8988T (cell line): Measurements from ENCODE around the gene JAM3.

ENCODE experiments used
- DNase-seq: peaks from one replicate; pipeline ENCODE4 v3.0.0; 2011

Gene JAM3

GRCh38 chr11:134039726-134040385, 29.0 kb upstream of the JAM3 start:
- DNase-seq: no peak

- DNase-seq: no peak
These were observed 28.2 kb upstream of the JAM3 start for GRCh38 chr11:134040386-134041302.

GRCh38 chr11:134041349-134041748, 27.5 kb upstream of the JAM3 start:
- DNase-seq: no peak

- no peak for DNase-seq
These were observed 26.8 kb upstream of the JAM3 start for GRCh38 chr11:134041791-134042696.

- no peak for DNase-seq
These were observed 25.0 kb upstream of the JAM3 start for GRCh38 chr11:134043821-134044420.

- no peak for DNase-seq
These were observed 24.2 kb upstream of the JAM3 start for GRCh38 chr11:134044514-134045284.

GRCh38 chr11:134045799-134046635, 22.9 kb upstream of the JAM3 start:
- DNase-seq: peak; percentile 61

- DNase-seq: no peak
These were observed 22.0 kb upstream of the JAM3 start for GRCh38 chr11:134046681-134047449.

GRCh38 chr11:134047586-134047999, 21.3 kb upstream of the JAM3 start:
- DNase-seq: no peak

GRCh38 chr11:134048028-134048427, 20.8 kb upstream of the JAM3 start:
- no peak for DNase-seq

- no peak for DNase-seq
These were observed 19.6 kb upstream of the JAM3 start for GRCh38 chr11:134049303-134049702.

GRCh38 chr11:134050541-134051383, 18.1 kb upstream of the JAM3 start:
- DNase-seq: peak; percentile 96

GRCh38 chr11:134052395-134052987, 16.4 kb upstream of the JAM3 start:
- DNase-seq: no peak

- no peak for DNase-seq
These were observed 15.6 kb upstream of the JAM3 start for GRCh38 chr11:134052988-134053945.

- DNase-seq: no peak
These were observed 13.8 kb upstream of the JAM3 start for GRCh38 chr11:134055029-134055428.

- DNase-seq: no peak
These were observed 8.6 kb upstream of the JAM3 start for GRCh38 chr11:134060316-134060715.
